Activated CD4-positive, alpha-beta T cell treated with anti-CD3 and anti-CD28 coated beads for 1 hour (primary cell): ENCODE data around the gene SLC35C1.

Source experiments
- DNase-seq: peaks from one replicate; pipeline ENCODE4 v3.0.0-alpha.2; 2020

SLC35C1 gene

DNA sequence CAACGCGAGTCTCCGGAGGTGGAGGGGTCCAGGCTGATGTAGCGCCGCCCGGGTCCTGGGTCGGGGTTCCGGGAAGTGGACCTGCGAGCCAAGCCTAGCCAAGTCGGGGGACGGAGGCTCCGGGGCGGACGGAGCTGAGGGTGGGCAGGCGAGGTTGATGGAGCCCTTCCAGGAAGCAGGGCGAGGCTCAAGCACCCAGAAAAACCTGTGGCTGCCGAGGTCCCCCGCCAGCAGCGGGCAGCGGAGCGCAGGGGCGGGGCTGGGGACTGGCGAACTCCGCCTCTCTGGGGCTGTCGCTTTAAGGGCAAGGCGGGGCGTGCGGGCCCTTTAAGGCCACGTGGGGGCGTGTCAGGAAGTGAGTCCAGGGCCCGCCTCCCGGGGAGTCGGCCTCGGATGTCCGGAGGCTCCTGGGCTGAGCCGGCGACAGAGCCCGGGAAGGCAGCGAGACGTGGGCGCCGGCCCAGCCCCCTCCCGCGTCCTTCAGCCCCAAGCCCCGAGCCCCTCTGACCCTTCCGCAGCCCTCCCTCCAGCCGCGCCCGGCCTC, at the start of gene SLC35C1:
Gene SLC35C1, plus strand, starts transcription at position 389 of the 544 bp plus-strand sequence. CDS start 653 bp downstream, outside the sequence.
- DNase-seq, result peak; percentile 92

DNA sequence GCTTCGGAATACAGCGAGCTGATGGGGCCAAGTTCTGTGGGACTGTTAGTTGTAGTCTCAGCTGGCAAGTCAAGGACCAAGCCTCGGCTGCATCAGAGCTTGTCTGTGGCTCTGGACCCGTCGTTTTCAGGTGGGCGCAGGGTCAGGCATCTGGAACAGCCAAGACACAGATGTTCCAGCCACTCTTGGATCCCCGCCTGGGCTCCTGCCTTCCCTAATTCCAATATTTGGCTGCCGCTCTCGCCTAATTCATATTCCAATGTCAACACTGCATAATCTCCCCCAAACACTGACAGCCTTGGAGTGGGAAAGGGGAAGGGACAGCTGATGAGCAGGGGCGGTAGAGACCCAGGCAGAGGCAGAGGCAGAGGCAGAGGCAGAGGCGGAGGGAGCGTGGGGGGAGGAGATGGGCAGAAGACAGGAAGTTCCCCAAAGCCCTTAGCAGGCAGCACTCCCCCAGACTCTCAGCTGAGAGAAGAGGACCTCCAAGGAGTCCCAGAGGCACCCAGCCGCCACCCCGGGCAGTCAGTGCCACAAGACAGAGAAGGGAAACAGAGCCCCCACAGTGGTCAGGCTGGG, 49.6 kb upstream of the SLC35C1 start:
- DNase-seq, result no peak

DNA sequence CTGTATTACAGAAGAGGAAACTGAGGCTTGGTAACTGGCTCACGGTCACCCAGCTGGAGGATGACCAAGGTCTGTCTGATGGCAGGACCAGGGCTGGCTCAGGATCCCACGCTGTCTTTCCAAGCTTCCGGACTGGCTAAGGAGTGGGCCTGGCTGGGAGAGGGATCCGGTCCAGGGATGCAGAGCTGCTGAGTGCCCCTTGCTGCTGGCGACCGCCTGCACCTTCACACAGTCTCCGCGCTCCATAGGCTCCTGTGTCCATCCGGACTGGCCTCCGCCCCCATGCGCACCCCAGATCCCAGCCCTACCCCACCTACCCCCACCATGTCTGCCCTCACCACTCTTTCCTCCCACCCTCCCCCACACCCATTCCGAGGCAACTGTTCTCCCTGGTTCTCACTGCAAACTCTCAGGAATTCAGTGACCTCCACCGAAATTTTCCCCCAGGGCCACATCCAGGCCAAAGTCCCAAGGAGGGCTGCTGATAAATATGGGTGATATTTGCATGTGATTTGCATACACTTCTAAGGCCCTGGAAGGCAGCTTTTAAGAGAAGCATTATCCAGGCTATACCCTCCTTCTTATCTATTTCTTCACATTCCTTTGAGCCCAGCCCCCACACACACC, 48.5 kb upstream of the SLC35C1 start:
- DNase-seq, result no peak

DNA sequence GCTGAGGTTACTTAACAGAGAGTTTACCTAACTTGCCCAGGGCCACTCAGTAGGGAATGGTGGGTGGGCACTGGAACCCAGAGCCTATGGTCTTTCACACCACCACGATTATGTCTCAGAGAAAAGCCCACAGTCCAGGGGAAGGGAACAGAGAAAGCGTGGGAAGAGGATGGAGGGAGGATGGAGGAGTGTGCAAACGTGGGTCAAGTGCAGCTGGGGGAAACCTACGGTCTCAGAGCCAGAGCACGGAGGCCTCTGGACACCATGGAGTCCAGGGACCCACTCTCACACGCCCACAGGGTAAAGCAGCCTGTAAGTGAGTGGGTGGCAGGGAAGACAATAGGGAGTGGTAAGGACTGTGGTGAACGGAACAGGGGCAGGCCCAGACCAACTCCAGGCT, 47.3 kb upstream of the SLC35C1 start:
- DNase-seq, result no peak

DNA sequence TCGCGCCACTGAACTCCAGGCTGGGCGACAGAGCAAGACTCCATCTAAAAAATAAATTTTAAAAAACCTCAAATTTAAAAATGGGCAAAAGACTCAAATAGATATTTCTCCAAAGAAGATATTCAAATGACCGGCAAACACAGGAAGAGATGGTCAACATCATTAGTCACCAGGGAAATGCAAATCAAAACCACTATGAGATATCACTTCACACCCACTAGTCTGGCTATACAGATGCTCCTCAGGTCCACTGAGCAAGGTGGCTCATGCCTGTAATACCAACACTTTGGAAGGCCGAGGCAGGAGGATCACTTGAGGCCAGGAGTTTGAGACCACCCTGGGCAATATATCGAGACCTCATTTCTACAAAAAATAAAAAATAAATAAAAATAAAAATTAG, 43.3 kb upstream of the SLC35C1 start:
- no peak for DNase-seq

DNA sequence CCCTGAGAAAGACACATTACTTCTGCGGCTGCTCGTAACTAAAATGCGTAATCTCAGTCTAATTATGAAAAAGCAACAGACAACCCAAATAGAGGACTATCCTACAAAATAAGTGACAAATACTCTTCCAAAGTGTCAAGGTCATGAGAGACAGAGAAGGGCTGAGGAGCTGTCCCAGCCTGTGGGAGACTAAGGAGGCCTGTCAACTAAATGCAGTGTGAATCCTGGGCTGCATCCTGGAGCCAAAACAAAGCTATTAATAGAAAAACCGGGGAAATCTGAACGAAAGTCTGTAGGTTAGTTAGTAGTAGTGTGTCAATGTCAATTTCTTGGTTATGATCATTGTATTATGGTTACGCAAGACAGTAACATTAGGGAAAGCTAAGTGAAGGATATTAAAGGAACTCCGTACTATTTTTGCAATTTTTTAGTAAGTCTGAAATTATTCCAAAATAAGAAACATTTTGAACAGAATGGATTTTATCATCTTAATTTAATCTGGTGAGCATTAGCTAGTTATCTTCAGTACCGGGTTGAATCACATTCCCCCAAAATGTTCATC, 39.8 kb upstream of the SLC35C1 start:
- DNase-seq, result no peak

DNA sequence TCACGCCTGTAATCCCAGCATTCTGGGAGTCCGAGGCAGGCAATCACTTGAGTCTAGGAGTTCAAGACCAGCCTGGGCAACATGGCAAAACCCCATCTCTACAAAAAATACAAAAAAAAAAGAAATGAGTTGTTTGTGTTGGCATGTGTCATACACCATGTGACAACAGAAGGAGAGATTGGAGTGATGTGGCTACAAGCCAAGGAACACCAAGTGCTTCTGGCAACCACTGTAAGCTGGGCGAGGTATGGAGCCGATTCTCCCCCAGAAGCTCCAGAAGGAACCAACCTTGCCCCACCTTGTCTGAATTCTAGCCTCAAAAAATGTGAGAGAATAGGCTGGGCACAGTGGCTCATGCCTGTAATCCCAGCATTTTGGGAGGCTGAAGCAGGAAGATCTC, 39.1 kb upstream of the SLC35C1 start:
- DNase-seq, result no peak

DNA sequence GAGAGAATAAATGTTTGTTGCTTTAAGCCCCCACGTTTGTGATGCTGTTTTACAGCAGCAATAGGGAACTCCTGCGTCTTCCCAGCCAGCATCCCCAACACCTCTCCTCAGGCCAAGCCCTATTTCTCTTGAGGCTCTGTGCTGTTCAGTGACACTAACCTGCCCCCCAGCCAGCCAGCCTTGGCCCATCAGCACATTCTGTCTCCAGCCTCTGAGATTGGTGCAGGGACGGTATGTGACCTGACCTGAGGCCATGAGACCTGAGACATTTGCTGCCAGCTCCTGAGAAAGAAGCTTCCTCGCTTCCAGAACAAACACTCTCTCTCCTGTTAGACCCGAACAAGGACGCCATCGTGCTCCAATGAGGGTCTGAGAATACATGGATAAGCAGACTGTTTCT, 38.5 kb upstream of the SLC35C1 start:
- DNase-seq, result no peak

DNA sequence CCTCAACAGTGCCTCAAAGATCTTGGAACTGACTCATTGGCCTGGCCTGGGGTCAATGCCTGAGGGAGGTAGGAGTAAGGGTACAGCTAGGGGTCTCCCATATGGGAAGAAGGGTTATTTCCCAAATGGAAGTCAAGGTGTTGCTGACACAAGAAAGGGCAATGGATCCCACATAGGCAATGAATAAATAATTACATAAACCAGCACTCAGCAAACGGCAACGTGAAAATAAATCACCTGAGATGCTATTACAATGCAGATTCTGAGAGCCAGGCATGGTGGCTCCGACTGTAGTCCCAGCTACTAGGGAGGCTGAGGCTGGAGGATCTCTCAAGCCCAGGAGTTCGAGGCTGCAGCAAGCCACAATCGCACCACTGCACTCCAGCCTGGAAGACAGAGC, 36.5 kb upstream of the SLC35C1 start:
- no peak for DNase-seq

DNA sequence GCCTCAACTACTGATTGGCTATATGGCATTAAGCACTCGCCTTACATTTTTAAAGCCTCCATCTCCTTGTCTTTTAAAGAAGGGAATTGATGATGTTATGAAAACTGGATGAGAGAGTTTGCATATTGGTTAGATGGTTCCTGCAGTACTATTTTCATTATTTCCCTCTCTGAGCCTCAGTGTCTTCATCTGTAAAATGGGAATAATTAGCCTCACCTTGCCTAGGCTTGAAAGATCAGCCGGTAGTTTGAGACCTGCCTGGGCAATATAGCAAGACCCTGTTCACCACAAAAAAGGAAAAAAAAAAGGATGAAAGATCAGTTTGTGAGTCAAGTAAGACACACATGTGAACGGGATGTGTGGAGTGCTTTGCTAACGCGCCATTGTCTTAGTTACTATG, 35.0 kb upstream of the SLC35C1 start:
- DNase-seq, result no peak

DNA sequence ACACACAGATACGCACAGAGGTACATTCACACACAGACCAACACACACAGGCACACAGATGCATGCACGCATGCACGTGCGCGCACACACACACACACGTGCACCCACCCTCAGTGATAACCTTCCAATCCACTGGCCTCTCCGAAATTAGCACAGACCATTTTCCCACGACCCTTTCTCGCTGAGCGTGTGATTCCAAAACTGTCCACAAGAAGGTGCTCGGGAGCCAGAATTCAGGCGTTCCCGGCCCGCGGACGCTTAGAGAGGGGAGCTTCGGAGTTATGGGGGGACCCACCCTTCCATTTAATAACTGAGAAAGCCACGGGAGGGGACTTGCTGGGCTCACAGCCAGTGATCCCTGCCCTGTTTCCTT, 33.8 kb upstream of the SLC35C1 start:
- peak; percentile 48 for DNase-seq

DNA sequence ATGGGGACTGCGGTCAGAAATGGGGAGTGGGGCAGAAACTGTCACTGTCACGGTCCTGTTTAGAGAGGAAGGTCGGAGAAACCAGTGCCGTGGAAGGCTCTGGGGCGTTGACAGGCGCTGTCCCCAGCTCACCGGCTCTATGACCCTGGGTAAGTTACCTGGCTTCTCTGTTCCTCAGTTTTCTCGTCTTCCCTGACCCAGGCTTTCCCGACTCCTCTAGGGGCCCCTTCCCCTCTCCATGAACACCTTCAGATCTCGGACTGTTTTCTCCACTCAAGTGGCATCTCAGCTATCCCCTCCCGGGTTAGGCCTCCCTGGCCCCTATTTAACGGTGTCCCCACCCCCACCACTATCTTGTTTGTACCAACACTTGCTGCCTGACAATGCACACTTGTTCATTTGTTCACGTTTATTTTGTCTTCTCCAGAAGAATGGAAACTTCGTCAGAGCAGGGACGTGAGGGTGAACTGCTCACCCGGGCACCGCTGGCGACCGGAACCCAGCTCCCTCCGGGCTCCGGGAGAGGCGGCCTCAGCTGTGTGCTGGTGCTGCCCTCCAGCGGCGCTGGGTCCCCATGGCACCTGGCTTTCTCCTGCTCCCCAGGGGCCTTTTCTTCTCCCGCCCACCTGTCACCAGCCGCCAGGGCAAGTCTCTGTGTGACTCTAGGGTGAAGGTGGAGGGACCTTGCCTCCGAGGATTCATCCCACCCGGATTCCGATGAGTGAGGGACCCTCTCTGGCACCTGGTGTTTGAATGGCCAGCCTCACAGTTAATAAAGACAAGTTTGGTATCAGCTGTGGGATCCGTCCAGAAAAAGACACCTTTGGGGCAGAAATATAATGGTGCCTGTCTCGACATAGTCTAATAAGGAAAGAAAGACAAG, 33.1 kb upstream of the SLC35C1 start:
- peak; percentile 67 for DNase-seq

DNA sequence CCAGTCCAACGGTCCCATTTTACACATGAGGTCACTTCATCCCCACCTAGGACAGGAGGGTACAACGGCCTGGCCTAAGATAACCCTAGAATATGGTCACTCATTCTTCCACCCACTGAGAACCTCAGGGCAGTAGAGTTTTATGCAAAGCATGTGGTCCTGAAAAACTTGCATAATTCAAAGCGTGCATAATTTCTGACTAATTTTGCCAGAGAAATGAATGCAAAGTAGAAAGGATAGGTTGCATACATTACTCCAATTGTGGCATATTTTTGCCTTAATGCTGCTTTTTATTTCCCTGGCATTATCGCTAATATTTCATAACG, 32.5 kb upstream of the SLC35C1 start:
- DNase-seq, result no peak

DNA sequence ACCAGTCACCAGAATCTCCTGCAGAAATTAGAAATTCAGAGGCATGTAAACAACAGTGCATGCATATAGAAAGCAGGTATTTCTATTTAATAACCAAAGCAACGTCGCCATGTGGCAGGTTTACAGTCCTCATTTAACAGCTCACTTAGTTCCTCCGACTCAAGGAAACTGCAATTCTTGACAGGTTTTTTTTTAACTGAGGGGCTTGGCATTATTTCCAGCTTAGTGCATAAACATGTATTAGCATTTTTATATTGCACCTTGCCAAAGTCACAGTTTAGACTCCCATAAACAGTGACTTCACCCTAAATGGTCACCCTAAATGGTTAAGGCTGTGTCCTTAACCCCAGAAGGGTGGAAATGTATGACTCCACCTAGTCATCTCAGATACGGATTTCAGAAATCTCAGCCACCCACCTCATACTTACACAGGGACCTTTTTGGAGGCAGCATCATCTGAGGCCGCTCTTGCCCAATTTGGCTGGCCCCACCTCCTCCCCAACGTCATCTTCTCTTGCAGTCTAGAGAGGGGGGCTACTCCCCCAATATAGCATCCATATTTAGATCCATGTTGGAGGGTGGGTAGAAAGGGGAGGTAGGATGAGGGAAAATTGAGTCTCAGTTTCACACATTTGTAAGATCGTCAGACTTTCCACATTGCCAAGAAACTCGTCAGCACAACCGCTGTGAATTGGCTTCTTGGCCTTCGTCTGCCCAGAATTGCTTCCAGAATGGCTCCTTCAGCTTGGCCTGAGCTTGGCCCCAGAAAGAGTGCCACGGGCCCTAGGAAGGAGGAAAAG, 31.8 kb upstream of the SLC35C1 start:
- DNase-seq, result no peak

DNA sequence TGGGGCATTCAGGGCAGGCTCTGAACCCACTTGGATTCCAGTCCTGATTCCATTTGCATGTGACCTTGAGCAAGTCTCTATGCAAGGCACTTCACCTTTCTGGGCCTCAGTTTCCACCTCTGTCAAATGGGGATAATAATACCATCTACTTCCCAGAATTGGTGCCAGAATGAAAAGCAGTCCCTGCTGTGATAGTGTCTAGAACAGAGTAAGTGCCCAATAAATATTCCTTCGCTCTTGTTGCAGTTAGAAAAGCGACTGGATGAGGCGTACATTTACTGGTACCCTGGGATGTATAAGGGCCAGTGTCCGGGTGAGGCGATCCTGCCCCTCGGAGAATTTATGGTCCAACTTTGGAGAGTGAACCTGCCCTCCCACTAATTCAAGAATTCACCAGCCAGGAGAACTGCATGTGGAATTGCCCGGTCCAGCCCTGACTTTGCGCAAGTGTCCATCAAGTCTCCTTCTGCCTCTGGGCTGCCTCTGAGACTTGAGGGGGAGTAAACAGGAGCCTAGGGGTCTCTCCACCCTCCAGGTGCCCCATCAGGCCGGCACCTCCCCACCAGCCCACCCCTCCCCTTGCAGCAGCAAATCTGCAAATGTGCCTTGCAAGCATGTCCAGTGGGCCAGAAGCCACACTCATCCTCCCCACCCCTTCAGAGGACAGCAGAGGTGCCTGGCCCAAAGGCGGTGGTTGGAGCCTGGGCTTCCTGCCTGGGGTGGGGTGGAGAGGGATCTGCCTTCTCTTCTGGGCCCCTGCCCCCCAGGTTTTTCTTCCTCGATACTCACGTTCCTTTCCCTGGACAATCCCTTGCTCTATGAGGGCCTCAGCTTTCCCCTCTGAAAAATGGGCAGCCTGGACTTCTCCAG, 30.9 kb upstream of the SLC35C1 start:
- DNase-seq, result no peak

DNA sequence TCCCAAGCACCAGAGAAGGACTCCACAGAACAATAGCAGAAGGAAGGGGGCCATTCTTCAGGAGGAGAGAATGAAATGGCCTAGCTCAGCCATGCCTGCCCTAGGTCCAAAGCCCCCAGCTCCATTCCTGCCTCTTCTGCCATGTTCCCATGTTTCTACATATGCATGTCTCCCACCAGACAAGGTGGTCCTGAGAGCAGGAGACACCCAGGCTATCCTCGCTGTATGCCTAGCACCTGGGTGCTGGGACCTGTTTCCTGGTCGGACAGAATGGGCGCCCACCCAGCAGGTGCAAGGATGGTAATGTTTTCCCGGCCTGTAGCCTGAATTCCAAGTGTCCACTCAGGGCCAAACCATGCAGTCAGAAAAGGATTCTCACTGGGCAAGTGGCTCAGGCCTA, 30.2 kb upstream of the SLC35C1 start:
- no peak for DNase-seq

DNA sequence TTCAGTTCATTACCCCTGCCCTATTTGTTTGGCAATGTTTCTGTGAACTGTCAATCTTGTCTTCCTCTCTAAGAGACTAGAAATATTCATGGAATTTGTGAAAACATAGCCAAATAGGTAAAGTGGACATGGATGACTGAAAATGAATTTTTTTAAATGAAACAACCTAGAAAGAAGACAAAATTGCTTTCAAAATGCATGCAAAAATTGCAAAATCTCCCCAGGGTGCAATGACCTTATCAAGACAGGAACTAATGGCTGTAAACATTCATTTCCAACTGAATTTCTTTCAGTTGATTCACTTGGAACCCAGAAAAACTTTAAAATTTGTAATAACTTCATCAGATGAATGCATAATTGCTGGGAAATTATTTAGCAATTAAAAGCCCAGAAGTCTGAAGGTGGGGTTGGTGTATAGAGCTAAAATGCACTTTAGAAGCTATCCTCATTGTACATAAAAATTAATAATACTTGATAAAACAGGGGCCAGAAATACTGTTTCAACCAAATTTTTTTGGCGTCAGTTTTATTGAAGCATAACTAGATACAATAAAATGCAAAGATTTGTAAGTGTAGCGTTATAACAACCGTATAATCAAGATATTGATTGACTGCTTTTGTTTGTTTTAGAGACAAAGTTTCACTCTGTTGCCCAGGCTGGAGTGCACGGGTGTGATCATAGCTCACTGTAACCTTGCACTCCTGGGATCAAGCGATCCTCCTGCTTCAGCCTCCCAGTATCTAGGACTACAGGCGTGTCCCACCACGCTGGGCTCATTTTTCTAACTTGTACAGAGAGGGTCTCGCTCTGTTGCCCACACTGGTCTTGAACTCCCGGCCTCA, 27.6 kb upstream of the SLC35C1 start:
- DNase-seq, result no peak

DNA sequence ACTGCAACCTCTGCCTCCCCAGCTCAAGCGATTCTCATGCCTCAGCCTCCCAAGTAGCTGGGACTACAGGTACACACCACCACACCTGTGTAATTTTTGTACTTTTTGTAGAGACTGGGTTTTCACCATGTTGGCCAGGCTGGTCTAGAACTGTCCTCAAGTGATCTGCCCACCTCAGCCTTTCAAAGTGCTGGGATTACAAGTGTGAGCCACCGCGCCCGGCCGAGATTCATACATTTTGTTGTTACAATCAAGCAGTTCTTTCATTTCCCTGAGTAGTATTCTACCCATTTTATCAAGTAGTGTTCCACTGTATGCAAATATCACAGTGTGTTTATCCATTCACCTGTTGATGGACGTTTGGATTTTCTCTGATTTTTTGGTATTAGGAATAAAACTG, 26.6 kb upstream of the SLC35C1 start:
- no peak for DNase-seq

DNA sequence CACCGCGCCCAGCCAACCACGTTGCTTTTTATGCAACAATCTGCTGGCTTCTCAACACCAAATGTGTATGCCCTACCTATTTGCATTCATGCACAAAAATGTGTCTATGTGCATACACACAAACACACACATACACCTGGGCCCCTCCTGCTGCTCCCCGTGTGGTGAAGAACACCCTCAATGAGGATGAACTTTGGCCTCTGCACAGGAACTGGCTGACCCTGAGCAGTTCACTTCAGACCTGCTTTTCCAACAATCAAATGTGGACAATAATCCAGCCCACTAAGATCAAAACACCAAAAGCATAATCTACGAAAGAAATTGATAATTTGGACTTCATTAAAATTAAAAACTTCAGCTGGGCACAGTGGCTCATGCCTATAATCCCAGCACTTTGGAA, 25.3 kb upstream of the SLC35C1 start:
- no peak for DNase-seq

DNA sequence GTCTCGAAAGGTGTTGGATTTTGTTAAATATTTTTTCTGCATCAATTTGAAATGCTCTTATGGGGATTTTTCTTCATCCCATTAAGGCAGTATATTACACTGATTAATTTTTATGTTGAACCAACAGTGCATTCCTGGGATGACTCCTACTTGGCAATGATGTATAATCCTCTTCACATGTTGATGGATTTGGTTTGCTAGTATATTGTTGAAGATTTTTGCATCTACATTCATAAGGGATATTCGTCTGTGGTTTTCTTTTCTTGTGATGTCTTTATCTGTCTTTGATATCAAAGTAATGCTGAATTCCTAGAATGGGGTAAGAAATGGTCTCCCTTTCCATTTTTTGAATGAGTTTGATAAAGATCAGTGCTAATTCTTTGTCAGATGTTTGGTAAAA, 18.7 kb upstream of the SLC35C1 start:
- DNase-seq, result no peak

DNA sequence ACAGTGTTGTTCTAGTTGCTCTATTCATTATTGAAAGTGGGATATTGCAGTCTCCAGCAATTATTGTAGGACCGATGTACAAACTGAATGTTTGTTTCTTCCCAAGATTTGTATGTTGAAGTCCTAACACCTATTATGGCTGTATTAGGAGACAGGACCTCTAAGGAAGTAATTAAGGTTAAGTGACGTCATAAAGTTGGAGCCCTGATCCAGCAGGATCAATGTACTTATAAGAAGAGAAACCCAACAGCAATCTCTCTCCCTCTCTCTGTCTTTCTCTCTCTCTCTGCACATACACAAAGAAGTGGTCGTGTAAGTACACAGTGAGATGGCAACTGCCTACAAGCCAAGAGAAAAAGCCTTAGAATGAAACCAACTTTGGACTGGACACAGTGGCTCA, 16.1 kb upstream of the SLC35C1 start:
- no peak for DNase-seq
